Hematopoietic multipotent progenitor cell treated with erythropoietin and hydrocortisone succinate and interleukin-3 and kit ligand, for 17 days (in vitro differentiated cells): ENCODE results near the gene BCKDHA.
"Not testable (repeated sequence)": the region's sequence is repeated elsewhere in the genome, so short reads cannot be mapped to it uniquely, and the experiment has no call there.

Experiments
- DNase-seq: peaks from one replicate; pipeline ENCODE4 v3.0.0-alpha.2; 2015; ENCODE audit warnings: low spot score

Gene BCKDHA

GRCh38 chr19:41405776-41406175 is 8.2 kb downstream of the BCKDHA start:
- DNase-seq: no peak

GRCh38 chr19:41407271-41407670 is 9.7 kb downstream of the BCKDHA start:
- DNase-seq: no peak

DNA sequence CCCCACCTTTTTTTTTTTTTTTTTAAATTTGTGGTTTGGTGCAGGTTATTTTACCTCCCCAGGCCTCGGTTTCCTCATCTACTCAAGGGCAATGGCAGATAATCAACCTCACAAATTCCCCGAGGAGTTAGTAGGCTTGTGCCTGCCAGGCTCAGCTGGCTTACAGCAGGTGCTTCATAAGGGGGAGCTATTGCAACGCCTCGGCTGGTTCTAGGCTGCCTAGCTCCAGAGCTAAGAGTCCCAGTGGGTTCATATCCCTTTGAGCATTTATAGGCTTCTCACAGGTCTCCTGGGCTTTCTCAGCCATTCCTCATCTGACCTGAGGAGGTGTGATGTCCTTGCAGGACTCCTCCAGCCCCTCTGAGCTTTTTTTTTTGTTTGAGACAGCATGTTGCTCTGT is 10.6 kb downstream of the BCKDHA start:
- DNase-seq: no peak

DNA sequence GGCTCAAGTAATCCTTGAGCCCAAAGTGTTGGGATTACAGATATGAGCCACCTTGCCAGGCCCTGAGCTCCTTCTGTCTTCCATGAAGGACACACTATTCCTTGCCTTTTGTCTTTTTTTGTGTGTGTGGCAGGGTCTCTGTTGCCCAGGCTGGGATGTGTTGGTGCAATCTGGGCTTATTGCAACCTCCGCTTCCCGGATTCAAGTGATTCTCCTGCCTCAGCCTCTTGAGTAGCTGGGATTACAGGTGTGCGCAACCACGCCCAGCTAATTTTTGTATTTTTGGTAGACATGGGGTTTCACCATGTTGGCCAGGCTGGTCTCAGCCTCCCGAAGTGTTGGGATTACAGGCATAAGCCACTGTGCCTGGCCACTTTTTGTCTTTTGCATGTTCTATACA is 11.2 kb downstream of the BCKDHA start:
- not testable (repeated sequence) for DNase-seq

- no peak for DNase-seq
Observed at GRCh38 chr19:41409288-41409687, 11.7 kb downstream of the BCKDHA start.

- DNase-seq: no peak
Observed at GRCh38 chr19:41410336-41411054, 12.9 kb downstream of the BCKDHA start.

- no peak for DNase-seq
Observed at GRCh38 chr19:41411100-41411967, 13.7 kb downstream of the BCKDHA start.

GRCh38 chr19:41411968-41412265 is 14.3 kb downstream of the BCKDHA start:
- DNase-seq: no peak

DNA sequence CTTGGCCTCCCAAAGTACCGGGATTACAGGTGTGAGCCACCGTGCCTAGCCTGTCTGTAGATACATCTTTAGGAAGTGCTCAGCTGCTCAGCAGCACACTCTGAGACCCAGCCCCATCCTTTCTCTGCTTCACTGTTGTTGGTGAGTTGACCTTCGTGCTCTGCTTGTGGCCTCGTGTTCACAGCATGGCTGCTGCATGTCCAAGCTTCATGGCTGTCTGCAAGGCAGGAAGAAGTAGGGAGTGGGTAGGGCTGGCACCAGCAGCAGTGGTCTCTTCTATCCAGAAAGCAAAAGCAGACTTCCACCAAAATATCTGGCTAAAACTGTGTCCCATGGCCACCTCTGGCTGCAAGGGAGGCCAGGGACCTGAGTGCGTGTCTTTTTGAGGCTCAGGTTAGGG is 15.3 kb downstream of the BCKDHA start:
- no peak for DNase-seq

GRCh38 chr19:41413947-41414346 is 16.3 kb downstream of the BCKDHA start:
- DNase-seq: no peak

- DNase-seq: no peak
Observed at GRCh38 chr19:41414461-41414860, 16.8 kb downstream of the BCKDHA start.

DNA sequence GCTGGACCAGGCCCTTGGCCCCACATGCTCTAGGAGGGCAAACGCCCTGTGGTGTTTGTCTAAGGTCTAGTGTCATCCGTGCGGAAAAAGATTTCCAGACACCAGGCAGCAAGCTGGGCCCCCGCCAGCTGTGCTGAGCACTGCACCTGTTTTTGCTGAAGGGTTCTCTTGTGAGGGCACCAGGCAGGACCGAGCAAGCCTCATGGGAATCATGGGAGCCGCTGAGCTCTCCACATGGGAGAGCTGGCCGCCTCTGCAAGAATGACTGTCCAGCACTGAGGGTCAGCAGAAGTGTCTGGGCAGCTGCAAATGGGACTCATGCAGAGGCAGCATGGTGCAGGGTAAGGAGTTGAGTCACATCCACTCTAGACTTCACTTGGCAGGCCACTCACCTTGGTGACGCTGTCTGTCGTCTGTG is 17.5 kb downstream of the BCKDHA start:
- no peak for DNase-seq

GRCh38 chr19:41416194-41416674 is 18.6 kb downstream of the BCKDHA start:
- no peak for DNase-seq

- DNase-seq: no peak
Observed at GRCh38 chr19:41420101-41420880, 22.7 kb downstream of the BCKDHA start.

DNA sequence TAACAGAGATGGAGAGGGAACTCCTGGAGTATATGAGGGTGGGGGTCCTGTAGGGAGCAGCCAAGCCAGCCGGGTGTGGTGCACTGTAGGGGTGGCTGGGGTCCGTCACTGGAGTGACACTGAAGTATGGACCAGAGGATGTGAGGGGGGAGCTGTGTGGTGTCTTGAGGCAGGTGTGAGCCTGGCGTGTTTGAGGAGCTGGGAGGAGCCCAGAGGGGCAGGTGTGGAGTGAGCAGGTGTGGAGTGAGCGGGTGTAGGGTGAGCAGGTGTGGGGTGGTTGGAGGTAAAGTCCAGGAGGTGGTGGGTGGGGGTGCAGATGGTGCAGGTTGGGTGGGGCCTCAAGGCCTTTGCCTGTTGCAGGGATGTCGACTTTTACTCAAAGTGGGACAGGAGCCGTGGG is 23.7 kb downstream of the BCKDHA start:
- no peak for DNase-seq

- DNase-seq: no peak
Observed at GRCh38 chr19:41421973-41422372, 24.4 kb downstream of the BCKDHA start.

DNA sequence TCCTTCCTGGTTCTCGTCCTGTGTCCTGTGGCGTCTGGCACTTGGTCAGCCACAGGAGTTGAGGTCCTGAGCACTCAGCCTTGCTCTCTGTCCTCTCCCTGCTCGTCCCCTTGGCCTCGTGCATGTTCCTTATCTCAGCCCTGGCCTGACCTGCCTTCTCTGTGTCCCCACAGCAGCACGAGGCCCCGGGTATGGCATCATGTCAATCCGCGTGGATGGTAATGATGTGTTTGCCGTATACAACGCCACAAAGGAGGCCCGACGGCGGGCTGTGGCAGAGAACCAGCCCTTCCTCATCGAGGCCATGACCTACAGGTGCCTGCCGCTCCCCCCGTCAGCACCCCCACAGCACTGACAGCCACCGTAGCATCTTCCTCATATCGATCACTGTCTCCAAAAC is 24.8 kb downstream of the BCKDHA start:
- no peak for DNase-seq

GRCh38 chr19:41422955-41423354 is 25.3 kb downstream of the BCKDHA start:
- DNase-seq: no peak

DNA sequence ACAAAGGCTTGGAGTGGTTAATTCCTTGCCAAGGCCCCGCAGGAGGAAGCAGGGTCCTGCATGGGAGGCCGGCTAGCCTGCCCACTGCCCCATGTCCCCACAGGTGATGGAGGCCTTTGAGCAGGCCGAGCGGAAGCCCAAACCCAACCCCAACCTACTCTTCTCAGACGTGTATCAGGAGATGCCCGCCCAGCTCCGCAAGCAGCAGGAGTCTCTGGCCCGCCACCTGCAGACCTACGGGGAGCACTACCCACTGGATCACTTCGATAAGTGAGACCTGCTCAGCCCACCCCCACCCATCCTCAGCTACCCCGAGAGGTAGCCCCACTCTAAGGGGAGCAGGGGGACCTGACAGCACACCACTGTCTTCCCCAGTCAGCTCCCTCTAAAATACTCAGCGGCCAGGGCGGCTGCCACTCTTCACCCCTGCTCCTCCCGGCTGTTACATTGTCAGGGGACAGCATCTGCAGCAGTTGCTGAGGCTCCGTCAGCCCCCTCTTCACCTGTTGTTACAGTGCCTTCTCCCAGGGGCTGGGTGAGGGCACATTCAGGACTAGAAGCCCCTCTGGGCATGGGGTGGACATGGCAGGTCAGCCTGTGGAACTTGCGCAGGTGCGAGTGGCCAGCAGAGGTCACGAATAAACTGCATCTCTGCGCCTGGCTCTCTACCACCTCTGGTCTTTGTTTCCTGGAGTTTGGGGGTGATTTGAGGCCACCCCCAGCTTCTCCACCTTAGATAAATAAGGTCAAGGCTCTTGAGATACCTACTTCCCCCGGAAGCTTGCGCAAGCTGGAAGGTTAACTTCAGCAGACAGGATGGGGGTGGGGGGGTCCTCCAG is 26.9 kb downstream of the BCKDHA start:
- no peak for DNase-seq

GRCh38 chr19:41425174-41426115 is 27.8 kb downstream of the BCKDHA start:
- no peak for DNase-seq
